Epidermal melanocyte (primary cell): Measurements from ENCODE around the gene UFD1.

Source experiments
- DNase-seq: peaks from one replicate; pipeline ENCODE4 v3.0.0; 2011; ENCODE audit warnings: low spot score; ENCODE audit not compliant: insufficient read length

Gene UFD1

DNA sequence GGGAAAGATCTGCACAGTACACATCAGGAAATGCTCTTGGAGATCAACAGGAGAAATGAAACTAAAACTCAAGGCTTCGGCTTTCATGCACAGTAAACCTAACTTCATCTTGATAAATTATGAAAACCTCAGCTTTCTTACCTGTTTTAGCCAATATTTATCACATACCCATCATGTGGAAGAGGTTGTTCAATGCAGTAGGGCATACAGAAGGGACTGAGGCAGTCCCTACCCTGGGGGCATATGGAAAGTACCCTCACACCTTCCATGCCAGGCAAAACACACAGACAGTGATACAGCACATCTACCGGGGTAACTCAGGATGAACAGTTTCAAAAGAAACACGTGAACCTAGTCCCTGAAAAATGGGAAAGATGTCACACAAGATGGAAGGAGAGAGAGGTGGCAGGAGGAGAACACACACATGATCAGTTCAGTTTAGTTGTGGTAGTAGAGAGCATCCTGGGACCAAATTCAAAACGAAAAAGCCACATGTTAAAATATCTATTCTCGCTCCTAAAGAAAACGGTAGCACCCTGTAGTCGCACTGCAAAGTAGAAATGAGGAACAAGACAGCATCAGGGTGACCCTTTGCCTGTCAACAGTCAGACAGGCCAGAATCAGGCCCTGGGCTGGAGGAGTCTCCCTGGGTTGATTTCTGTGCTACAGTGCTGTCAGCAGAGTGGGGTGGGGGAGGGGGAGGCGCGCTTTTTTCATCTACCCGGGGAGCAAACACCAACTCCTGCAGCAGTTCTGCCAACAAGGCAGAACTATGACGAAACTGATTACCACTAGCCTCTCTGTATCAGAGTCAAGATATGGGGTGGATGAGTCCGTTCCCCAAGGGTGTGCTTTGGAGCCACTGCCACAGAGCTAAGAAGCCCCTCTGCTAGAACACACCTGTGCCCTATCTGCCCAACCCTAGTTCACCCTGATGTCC lies 48.8 kb downstream of the UFD1 start:
- no peak for DNase-seq

- no peak for DNase-seq
These were observed 54.9 kb downstream of the UFD1 start for GRCh38 chr22:19424186-19424500.

DNA sequence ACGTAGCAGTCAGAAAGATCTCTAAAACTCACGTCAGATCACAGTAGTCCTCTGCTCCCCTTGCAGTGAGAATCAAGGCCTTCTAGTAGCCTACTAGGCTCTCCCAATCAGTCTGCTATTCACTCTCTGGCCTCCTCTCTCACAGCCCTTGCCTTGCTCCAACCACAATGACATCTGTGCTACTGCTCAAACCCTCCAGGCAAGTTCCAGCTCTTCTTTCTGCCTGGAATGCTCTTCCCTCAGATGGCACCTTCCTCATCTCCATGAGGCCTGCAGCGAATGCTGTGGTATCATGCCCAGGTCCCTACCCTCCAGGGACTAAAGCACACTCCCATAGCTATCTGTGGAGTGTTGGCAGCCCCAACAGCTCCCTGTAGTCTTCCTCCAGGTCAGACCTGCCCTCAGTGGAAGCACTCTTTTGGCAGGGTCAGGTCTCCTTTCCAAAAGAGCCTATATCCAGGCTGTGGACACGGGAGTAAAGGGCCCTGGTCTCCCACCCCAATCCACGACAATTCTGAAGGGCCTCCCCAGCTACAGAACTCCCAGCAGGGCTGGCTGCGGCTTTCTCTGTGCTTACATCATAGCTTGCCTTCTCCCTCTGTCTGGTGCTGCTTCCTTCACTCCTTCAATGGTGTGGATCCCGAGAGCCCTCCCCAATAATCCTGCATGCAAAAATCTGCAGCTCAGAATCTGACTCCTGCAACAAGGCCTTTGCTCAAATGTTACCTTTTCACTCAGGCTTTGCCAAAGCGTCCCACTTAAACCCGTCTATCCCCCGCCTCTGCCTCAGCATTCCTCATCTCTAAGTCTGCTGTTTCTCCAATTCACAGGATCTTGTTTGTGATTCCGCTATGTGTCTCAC lies 56.3 kb downstream of the UFD1 start:
- no peak for DNase-seq

DNA sequence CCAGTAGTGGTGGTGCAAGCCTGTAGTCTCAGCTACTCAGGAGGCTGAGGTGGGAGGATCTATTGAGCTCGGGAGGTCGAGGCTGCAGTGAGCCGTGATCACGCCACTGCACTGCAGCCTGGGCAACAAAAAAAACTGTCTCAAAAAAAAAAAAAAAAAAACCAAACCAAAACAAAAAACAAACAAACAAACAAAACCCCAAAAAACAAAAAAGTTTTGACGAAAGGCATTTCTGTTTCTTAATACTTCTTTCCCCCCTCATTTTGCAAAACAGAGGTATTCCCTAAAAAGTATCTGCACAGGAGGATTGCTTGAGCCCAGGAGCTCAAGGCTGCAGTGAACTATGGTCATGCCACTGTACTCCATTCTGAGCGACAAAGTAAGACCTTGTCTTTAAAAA lies 58.7 kb downstream of the UFD1 start:
- DNase-seq = no peak

- no peak for DNase-seq
These were observed 59.4 kb downstream of the UFD1 start for GRCh38 chr22:19419464-19420178.

DNA sequence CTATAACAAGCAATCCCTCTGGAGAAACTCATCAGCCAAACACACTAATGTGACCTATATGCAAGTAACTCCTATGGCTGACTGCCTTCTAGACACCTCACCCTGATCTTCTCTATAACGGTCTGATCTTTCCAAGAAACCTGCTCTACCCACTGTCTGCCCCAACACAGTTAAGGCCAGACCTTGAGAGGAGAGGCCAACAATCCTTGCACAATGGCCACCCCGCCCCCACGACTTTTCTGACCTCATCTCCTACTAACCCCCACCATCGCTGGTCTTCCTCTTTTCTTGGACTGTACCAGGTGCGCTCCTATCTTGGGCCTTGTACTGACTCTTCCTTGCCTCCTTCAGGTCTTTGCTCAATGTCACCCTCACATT lies 59.9 kb downstream of the UFD1 start:
- DNase-seq = no peak

GRCh38 chr22:19412923-19413322 lies 66.1 kb downstream of the UFD1 start:
- no peak for DNase-seq

DNA sequence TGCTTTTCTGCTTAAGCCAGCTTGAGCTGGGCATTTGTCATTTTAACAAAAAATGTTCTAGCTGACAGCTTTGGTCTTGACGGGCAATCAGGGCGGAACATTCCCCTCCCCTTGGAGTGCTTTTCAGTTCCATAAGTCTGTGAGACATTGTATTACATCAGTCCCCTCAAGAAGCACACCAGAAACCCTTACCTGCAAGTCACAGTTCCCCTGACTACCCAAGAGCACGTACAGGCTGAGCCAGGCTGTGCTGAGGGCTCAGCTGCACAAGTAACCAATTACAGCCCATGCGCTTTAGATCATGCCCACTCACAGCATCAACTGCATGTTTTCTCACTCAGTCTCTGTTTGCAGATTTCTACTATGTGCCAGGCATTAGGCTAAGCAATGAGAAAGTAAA lies 66.5 kb downstream of the UFD1 start:
- no peak for DNase-seq

- no peak for DNase-seq
These were observed 67.3 kb downstream of the UFD1 start for GRCh38 chr22:19411690-19412045.

DNA sequence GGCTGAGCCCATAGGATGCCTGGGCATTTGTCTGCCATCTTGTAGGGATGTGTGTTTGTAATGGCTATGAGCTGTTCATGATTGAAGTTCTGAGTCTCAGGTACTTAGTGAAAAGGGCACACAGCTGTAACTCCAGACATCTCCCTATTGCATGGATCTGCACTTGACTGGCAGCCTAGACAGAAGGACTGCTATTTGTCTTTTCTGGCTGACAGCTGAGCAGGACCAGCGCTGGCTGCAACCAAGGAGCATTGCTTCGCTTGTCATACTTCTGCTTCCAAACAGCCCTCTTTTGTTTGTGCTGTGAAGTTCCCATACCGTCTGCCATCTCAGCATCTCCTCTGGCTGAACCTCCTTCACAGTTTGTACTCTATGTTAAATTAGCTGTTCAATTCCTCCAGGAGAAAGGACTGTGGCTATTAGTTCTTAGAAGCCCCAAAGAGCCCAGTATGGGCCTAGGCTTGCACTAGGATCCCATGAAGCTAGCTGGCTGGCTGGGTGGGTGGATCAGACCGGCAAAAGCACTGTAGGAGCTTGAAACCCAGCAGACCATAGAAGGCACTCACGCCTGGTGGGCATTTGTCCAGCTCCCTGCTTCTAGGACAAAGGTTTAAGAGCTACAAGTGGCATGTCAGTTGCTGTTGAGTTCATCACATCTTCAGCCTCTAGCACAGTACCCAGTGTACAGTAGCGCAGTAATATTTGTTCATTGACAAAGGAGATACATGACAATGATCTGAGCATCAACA lies 67.9 kb downstream of the UFD1 start:
- DNase-seq = no peak

- no peak for DNase-seq
These were observed 71.1 kb downstream of the UFD1 start for GRCh38 chr22:19407649-19408606.

- DNase-seq = no peak
These were observed 72.1 kb downstream of the UFD1 start for GRCh38 chr22:19406846-19407245.

DNA sequence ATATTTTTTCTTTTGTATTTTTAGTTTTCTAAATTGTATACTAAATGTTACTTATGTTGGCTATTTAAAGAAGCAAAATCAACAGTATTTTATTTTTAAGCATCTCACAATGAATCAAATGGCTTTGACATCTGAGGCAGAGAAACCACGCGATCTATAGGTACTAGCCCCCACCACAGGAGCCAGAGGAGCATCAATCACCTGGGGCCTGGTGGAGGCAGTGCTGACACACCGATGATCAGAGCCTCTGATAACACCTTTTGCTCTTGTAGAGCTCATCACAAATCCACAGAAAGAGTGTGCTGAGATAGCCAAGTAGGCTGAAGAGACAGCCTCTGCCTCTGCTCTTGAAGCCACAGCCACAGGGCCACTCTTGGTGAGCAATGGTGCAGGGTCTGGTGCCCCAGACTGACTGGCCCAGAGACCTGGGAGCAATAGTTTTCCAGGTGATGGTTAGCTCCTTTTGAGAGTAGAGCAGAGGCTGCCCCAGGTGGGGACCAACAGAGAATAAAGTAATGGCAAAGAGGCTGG lies 72.6 kb downstream of the UFD1 start:
- DNase-seq = no peak

- DNase-seq = no peak
These were observed 73.3 kb downstream of the UFD1 start for GRCh38 chr22:19405652-19406051.

GRCh38 chr22:19405133-19405532 lies 73.9 kb downstream of the UFD1 start:
- no peak for DNase-seq

DNA sequence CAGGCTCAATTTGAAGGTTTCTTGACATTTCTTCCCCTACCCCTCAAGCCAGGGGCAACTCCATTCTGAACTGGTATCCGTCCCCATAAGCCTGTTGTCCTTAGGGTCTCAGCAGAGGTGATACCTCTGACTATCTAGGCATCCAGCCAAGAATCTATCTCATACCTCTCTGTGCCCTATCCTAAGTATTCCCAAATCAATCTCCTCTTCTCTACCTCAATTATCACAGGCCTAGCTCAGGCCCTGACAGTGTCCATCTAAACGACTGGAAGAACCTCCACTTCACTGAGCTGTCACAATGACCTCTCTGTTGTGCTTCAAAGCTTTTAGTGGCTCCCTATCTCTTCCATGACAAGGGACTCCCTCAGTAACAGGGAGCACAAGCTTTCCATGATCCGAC lies 74.3 kb downstream of the UFD1 start:
- no peak for DNase-seq

GRCh38 chr22:19402642-19403191 lies 76.3 kb downstream of the UFD1 start:
- no peak for DNase-seq

GRCh38 chr22:19401483-19401882 lies 77.5 kb downstream of the UFD1 start:
- DNase-seq = no peak

DNA sequence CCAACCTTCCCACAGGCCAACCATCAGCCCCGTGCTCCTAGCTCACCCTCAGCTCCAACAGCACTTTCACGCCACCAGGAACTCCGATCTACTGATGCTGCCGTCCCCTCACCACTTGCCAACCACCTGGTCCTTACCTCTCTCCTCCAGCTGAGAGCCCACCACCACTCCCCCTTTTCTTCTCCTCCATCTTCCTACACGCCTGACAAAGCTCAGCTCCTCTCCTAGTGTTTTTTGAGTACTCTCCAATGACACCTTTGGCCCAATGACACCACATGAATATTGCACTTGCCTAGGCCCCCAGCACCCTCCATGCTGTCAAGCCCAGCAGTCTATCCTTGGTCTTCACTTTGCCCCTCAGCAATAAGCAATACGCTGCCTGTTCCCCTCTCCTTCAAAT lies 78.1 kb downstream of the UFD1 start:
- no peak for DNase-seq
